Neural cell (in vitro differentiated cells): Measurements from ENCODE around the gene GATB. TPM values are rescaled to one million over a fixed set of nuclear protein-coding genes. Genes with fewer than 3 reads are reported as not detected.

Source experiments
- H2AFZ ChIP-seq: fragments of 200-600, 300-800 bp; sonication (generic), shearing (Covaris generic); 2 replicates; pipeline ENCODE4 v1.6.0; 2014; ENCODE audit warnings: low read depth, mild to moderate bottlenecking, antibody characterized with exemption, low read length, moderate library complexity
- H3F3A ChIP-seq: fragments of 200-600 bp; shearing (Covaris generic); 2 replicates; pipeline ENCODE4 v1.6.1; 2016; ENCODE audit warnings: mild to moderate bottlenecking, moderate library complexity, mixed read lengths, antibody characterized with exemption, low read length; ENCODE audit not compliant: insufficient read depth, poor library complexity, severe bottlenecking
- H3K27ac ChIP-seq: fragments of 200-600, 300-800 bp; sonication (generic), shearing (Covaris generic); 2 replicates; pipeline ENCODE4 v1.5.1; 2014; ENCODE audit warnings: mild to moderate bottlenecking, low read length, moderate library complexity
- H3K27me3 ChIP-seq: fragments of 300-800, 200-600 bp; sonication (generic), shearing (Covaris generic); 2 replicates; pipeline ENCODE4 v1.6.0; 2014; ENCODE audit warnings: mild to moderate bottlenecking, low read depth, low read length, moderate library complexity; ENCODE audit not compliant: insufficient read depth
- H3K36me3 ChIP-seq: fragments of 300-800, 200-600 bp; sonication (generic), shearing (Covaris generic); 2 replicates; pipeline ENCODE4 v1.5.1; 2014; ENCODE audit warnings: mild to moderate bottlenecking, antibody characterized with exemption, low read length, moderate library complexity; ENCODE audit not compliant: insufficient read depth
- H3K4me2 ChIP-seq: fragments of 300-800, 200-600 bp; sonication (generic), shearing (Covaris generic); 2 replicates; pipeline ENCODE4 v1.6.0; 2014; ENCODE audit warnings: mild to moderate bottlenecking, low read length
- H3K4me3 ChIP-seq: fragments of 300-800, 200-600 bp; sonication (generic), shearing (Covaris generic); 2 replicates; pipeline ENCODE4 v1.5.1; 2014; ENCODE audit warnings: mild to moderate bottlenecking, low read length, moderate library complexity
- H3K79me2 ChIP-seq: fragments of 200-600 bp; shearing (Covaris generic); replicated peaks from 2 replicates; pipeline ENCODE4 v1.6.0; 2014; ENCODE audit warnings: mild to moderate bottlenecking, low read length, moderate library complexity; ENCODE audit not compliant: insufficient read depth
- H3K9ac ChIP-seq: fragments of 300-800, 200-600 bp; sonication (generic), shearing (Covaris generic); 2 replicates; pipeline ENCODE4 v1.6.1; 2016; ENCODE audit warnings: mild to moderate bottlenecking, low read length, mixed read lengths
- H3K9me2 ChIP-seq: fragments of 200-600 bp; shearing (Covaris generic); 2 replicates; pipeline ENCODE4 v1.6.1; 2016; ENCODE audit warnings: mild to moderate bottlenecking, low read length, mixed read lengths; ENCODE audit not compliant: insufficient read depth
- H3K9me3 ChIP-seq: fragments of 200-600, 300-800 bp; sonication (generic), shearing (Covaris generic); 2 replicates; pipeline ENCODE4 v1.6.1; 2016; ENCODE audit warnings: mild to moderate bottlenecking, mixed run types, low read length, moderate library complexity, mixed read lengths
- H4K20me1 ChIP-seq: fragments of 200-600 bp; shearing (Covaris generic); 2 replicates; pipeline ENCODE4 v1.6.1; 2016; ENCODE audit warnings: mild to moderate bottlenecking, mixed run types; ENCODE audit not compliant: insufficient read depth
- EP300 ChIP-seq: fragments of 450-650 bp; conservative IDR thresholded peaks from 2 replicates; pipeline ENCODE4 v1.6.1; 2014; ENCODE audit warnings: antibody characterized with exemption, mild to moderate bottlenecking, moderate library complexity; ENCODE audit not compliant: poor library complexity, severe bottlenecking
- EZH2 ChIP-seq: fragments of 200-600, 300-800 bp; shearing (Covaris generic), sonication (generic); IDR thresholded peaks from 2 replicates; pipeline ENCODE4 v1.6.1; 2014; ENCODE audit warnings: antibody characterized with exemption, low read length, borderline replicate concordance, mild to moderate bottlenecking; ENCODE audit not compliant: insufficient read depth, poor library complexity, severe bottlenecking
- MXI1 ChIP-seq: fragments of 450-650 bp; conservative IDR thresholded peaks from 2 replicates; pipeline ENCODE4 v1.6.1; 2014; ENCODE audit warnings: antibody characterized with exemption, mild to moderate bottlenecking; ENCODE audit not compliant: poor library complexity, severe bottlenecking
- POLR2AphosphoS5 ChIP-seq: IDR thresholded peaks from 2 replicates; pipeline ENCODE4 v1.6.1; 2012
- RAD21 ChIP-seq: fragments of 450-650 bp; conservative IDR thresholded peaks from 2 replicates; pipeline ENCODE4 v1.6.1; 2014; ENCODE audit warnings: antibody characterized with exemption, mild to moderate bottlenecking, moderate library complexity
- SMC3 ChIP-seq: fragments of 450-650 bp; conservative IDR thresholded peaks from 2 replicates; pipeline ENCODE4 v1.6.1; 2014; ENCODE audit warnings: antibody characterized with exemption, mild to moderate bottlenecking, moderate library complexity; ENCODE audit not compliant: poor library complexity
- TAF1 ChIP-seq: IDR thresholded peaks from 2 replicates; pipeline ENCODE4 v1.6.1; 2012; ENCODE audit warnings: low read depth
- polyA plus RNA-seq: library from polyadenylated mRNA; depleted of rRNA; stranded (reverse); fragments of >200 nt; gene quantifications from 2 replicates; pipeline ENCODE4 v1.2.3, GENCODE V29; 2014
- TF ChIP-seq, protein P1 (sequence below): IDR thresholded peaks from 2 replicates; pipeline ENCODE4 v1.6.1; 2012; ENCODE audit warnings: borderline replicate concordance
- TF ChIP-seq, protein P2 (sequence below): fragments of 450-650 bp; IDR thresholded peaks from 2 replicates; pipeline ENCODE4 v1.5.1; 2014; ENCODE audit warnings: antibody characterized with exemption, mild to moderate bottlenecking, moderate library complexity; ENCODE audit not compliant: poor library complexity, severe bottlenecking

Gene GATB
- polyA plus RNA-seq, 1 donor from 2014 or later: 15.3 TPM

DNA sequence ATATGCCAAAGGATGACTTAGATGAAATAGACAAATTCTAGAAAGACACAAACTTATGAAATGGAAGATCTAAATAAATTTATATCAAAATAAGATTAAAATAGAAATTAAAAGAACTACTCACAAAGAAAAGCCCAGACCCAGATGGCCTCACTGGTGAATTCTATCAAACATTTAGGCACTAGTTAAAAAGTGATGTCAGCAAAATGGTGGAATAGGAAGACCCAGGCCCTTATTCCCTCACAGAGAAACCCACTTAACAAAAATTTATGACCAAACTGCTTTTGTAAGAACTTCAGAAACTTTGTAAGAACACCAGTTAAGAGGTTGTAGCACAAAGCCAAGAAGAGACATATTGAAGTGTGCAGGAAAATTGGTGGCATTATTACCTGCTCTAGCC is 129.5 kb downstream of the GATB start:
- no peak overlapping the region for H3K4me3 ChIP-seq
- H3K79me2 ChIP-seq: no peaks in the 10 kb centered on the region
- no peaks in the 10 kb centered on the region for H4K20me1 ChIP-seq
- no peak overlapping the region for H2AFZ ChIP-seq
- H3K9ac ChIP-seq: no peak overlapping the region
- H3F3A ChIP-seq: no peaks in the 10 kb centered on the region
- H3K36me3 ChIP-seq: no peaks in the 10 kb centered on the region
- no peak overlapping the region for H3K4me2 ChIP-seq
- no peaks in the 10 kb centered on the region for H3K9me2 ChIP-seq
- H3K27me3 ChIP-seq: no peaks in the 10 kb centered on the region
- H3K27ac ChIP-seq: no peak overlapping the region
- TF ChIP-seq TAF1 (no peak), MXI1 (no peak), POLR2AphosphoS5 (no peak)
- H3K9me3 ChIP-seq: peaks cover 3% of the 10 kb centered on the region

DNA sequence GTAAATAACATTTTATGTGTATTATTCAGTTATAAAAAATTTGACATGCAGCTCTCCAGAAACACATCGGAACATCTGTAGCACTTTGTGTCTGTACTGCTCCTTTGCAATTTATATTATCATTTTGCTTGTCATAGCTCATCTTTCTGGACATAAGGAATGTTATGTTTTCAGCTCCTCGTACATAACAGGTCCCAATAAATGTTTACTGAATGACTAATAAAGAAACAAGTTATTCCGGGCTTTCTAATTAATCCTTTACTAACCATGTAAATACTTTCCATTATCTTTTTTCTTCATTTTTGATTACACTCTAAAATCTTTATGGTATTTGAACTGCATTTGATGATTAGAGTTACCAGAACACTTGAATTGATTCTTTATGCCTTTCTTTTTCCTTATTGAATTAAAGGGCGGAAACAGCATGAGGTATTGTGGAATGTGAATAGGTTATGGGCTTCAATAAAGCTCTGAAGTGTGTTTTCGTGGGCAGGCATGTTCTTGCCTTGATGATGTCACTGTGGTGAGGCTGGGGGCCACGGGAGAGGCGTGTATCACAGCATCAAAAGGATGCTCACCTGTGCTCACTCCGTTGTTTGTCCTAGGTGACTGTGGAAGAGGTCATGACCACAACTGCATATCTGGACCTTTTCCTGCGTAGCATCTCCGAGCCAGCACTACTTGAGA is 131.6 kb downstream of the GATB start:
- H3K27ac ChIP-seq: no peak overlapping the region
- no peak overlapping the region for H2AFZ ChIP-seq
- no peak overlapping the region for H3K4me3 ChIP-seq
- no peaks in the 10 kb centered on the region for H3K36me3 ChIP-seq
- no peak overlapping the region for H3K9ac ChIP-seq
- H4K20me1 ChIP-seq: no peaks in the 10 kb centered on the region
- H3K9me2 ChIP-seq: no peaks in the 10 kb centered on the region
- H3K9me3 ChIP-seq: peaks cover under 1% of the 10 kb centered on the region
- no peaks in the 10 kb centered on the region for H3K79me2 ChIP-seq
- H3F3A ChIP-seq: no peaks in the 10 kb centered on the region
- H3K27me3 ChIP-seq: no peaks in the 10 kb centered on the region
- no peak for TF ChIP-seq EP300
- TF ChIP-seq, protein P1, sequence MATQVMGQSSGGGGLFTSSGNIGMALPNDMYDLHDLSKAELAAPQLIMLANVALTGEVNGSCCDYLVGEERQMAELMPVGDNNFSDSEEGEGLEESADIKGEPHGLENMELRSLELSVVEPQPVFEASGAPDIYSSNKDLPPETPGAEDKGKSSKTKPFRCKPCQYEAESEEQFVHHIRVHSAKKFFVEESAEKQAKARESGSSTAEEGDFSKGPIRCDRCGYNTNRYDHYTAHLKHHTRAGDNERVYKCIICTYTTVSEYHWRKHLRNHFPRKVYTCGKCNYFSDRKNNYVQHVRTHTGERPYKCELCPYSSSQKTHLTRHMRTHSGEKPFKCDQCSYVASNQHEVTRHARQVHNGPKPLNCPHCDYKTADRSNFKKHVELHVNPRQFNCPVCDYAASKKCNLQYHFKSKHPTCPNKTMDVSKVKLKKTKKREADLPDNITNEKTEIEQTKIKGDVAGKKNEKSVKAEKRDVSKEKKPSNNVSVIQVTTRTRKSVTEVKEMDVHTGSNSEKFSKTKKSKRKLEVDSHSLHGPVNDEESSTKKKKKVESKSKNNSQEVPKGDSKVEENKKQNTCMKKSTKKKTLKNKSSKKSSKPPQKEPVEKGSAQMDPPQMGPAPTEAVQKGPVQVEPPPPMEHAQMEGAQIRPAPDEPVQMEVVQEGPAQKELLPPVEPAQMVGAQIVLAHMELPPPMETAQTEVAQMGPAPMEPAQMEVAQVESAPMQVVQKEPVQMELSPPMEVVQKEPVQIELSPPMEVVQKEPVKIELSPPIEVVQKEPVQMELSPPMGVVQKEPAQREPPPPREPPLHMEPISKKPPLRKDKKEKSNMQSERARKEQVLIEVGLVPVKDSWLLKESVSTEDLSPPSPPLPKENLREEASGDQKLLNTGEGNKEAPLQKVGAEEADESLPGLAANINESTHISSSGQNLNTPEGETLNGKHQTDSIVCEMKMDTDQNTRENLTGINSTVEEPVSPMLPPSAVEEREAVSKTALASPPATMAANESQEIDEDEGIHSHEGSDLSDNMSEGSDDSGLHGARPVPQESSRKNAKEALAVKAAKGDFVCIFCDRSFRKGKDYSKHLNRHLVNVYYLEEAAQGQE: no peak
- TF ChIP-seq RAD21: no peak
- TF ChIP-seq MXI1: no peak
- no peak for TF ChIP-seq SMC3
- TF ChIP-seq, protein P2, sequence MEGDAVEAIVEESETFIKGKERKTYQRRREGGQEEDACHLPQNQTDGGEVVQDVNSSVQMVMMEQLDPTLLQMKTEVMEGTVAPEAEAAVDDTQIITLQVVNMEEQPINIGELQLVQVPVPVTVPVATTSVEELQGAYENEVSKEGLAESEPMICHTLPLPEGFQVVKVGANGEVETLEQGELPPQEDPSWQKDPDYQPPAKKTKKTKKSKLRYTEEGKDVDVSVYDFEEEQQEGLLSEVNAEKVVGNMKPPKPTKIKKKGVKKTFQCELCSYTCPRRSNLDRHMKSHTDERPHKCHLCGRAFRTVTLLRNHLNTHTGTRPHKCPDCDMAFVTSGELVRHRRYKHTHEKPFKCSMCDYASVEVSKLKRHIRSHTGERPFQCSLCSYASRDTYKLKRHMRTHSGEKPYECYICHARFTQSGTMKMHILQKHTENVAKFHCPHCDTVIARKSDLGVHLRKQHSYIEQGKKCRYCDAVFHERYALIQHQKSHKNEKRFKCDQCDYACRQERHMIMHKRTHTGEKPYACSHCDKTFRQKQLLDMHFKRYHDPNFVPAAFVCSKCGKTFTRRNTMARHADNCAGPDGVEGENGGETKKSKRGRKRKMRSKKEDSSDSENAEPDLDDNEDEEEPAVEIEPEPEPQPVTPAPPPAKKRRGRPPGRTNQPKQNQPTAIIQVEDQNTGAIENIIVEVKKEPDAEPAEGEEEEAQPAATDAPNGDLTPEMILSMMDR: no peak
- no peak for TF ChIP-seq EZH2
- no peak for TF ChIP-seq POLR2AphosphoS5
- TF ChIP-seq TAF1: no peak
- H3K4me2 ChIP-seq: no peak overlapping the region
